Mammary microvascular endothelial cell (primary cell): Measurements from ENCODE around the gene SLC2A11. TPM values are rescaled to one million over a fixed set of nuclear protein-coding genes. Genes with fewer than 3 reads are reported as not detected.

Experiments used
- total RNA-seq: library from RNA; depleted of rRNA; stranded (reverse); fragments of >200 nt; gene quantifications from 2 replicates; pipeline ENCODE4 v1.2.3, GENCODE V29; 2015

SLC2A11 gene, protein sequence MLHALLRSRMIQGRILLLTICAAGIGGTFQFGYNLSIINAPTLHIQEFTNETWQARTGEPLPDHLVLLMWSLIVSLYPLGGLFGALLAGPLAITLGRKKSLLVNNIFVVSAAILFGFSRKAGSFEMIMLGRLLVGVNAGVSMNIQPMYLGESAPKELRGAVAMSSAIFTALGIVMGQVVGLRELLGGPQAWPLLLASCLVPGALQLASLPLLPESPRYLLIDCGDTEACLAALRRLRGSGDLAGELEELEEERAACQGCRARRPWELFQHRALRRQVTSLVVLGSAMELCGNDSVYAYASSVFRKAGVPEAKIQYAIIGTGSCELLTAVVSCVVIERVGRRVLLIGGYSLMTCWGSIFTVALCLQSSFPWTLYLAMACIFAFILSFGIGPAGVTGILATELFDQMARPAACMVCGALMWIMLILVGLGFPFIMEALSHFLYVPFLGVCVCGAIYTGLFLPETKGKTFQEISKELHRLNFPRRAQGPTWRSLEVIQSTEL
- total RNA-seq, result 4.5 and 5.0 TPM in 2 replicates

DNA sequence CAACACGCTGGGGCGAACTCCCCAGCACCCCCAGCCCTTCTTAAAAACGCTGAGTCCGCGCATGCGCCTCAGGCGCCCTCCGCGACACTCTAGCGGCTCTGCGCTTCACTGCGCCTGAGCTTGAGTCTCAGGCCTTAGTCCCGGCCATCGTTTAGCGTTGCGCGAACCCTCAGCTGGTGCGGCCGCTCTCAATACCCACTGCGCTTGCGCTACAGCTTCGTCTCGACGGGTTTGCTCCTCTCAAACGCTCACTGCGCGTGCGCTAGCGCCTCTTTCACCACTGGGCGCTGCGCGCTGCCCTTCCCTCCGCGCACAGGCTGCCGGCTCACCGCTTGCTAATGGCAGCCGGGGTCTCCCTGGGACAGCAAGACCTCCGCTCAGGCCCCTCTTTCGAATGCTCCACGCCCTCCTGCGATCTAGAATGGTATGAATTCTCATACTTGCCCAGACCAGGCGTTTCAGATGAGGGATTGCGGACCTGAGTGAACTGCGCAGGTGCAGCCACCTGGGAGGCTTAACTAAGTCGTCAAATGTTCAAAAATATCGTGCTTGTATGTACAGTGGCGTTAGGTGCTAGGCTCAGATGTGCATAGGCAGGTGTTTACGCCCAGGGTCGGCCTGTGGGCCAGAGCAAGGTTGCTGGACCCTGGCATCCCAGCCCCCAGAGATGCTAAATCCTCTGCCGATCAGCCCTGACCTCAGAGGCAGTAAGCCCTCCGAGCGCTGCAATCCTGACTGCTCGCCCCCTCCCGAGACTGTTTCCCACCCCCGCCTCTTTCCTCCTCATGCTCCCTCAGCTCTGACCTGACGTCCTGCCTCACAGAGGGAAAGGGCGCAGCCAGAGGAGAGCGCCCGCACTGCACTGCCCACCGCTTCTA lies at the start of gene SLC2A11:
TSS of gene SLC2A11 (plus strand) at position 270 of the 878 bp plus-strand sequence. CDS start at position 395, 125 bp downstream.

DNA sequence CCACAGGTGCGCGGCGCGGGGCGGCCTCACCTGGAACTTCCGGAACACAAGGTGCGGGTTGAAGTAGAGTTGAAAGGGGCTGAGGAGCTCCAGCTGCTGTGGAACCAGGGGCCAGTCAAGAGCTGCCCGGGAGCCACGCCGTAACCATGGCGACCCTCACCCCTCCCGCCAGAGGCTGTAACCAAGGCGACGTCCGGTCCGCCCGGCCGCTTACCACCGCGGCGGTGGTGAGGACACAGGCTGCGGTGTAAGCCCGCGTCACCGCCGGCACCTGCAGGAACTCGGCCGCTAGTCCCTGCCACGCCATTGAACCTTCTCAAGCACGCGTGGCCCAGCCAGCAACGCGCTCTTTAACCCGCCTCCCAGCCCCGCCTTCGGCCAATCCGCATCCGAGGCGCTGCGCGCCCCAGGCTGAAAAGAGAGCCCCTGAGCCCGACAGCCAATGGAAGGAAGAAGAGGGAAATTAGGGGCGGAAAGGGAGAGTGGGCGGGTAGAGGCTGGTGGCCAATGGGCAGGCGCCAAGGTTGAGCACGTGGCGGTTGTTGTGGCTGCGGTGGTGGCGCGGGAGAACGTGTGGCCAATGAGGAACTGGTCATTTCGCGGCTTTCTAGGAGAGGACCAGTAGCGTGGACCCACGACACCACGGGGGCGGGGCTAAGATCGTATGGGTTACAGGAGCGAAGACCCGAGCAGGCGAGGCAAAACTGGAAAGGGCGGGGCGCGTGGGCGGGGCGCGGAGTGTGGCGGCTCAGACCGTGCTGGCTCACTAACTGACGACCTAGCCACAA lies 18.8 kb upstream of the SLC2A11 start, which contains the start of gene DERL3:
TSS of gene DERL3 (minus strand) at position 326 of the 788 bp plus-strand sequence. CDS start at position 307, 19 bp downstream.

DNA sequence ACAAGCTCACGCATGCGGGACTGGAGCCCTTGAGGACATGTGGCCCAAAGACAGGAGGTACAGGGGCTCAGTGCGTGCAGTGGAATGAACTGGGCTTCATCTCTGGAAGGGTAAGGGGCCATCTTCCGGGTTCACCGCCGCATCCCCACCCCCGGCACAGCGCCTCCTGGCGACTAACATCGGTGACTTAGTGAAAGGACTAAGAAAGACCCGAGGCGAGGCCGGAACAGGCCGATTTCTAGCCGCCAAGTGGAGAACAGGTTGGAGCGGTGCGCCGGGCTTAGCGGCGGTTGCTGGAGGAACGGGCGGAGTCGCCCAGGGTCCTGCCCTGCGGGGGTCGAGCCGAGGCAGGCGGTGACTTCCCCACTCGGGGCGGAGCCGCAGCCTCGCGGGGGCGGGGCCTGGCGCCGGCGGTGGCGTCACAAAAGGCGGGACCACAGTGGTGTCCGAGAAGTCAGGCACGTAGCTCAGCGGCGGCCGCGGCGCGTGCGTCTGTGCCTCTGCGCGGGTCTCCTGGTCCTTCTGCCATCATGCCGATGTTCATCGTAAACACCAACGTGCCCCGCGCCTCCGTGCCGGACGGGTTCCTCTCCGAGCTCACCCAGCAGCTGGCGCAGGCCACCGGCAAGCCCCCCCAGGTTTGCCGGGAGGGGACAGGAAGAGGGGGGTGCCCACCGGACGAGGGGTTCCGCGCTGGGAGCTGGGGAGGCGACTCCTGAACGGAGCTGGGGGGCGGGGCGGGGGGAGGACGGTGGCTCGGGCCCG lies 36.5 kb downstream of the SLC2A11 start, which contains the start of gene MIF:
TSS of gene MIF (plus strand) at position 439 of the 765 bp plus-strand sequence. CDS start at position 531, 92 bp downstream.

Other genes with a start within 250 kb of the SLC2A11 start
- gene DRICH1, start 225.6 kb upstream of the SLC2A11 start, total RNA-seq, result not detected in 2 replicates
- not detected in 2 replicates for gene RGL4, start 166.9 kb upstream of the SLC2A11 start, total RNA-seq
- 2.2 and 2.7 TPM in 2 replicates for gene ZNF70, start 106.8 kb upstream of the SLC2A11 start, total RNA-seq
- gene VPREB3, start 103.5 kb upstream of the SLC2A11 start, total RNA-seq, result not detected in 2 replicates
- not detected in 2 replicates for gene C22orf15, start 94.9 kb upstream of the SLC2A11 start, total RNA-seq
- 8.1 and 23.5 TPM in 2 replicates for gene CHCHD10, start 89.9 kb upstream of the SLC2A11 start, total RNA-seq
- 4.1 and 5.2 TPM in 2 replicates for gene MMP11, start 85.0 kb upstream of the SLC2A11 start, total RNA-seq
- 111 and 119 TPM in 2 replicates for gene SMARCB1, start 70.9 kb upstream of the SLC2A11 start, total RNA-seq
- gene DERL3, start 18.9 kb upstream of the SLC2A11 start, total RNA-seq, result 0.07 and 3.1 TPM in 2 replicates
- gene MIF, start 36.5 kb downstream of the SLC2A11 start, total RNA-seq, result 660 and 704 TPM in 2 replicates
- 9.9 and 11.7 TPM in 2 replicates for gene GSTT2B, start 103.3 kb downstream of the SLC2A11 start, total RNA-seq
- 0.39 and 0.60 TPM in 2 replicates for gene DDTL, start 109.0 kb downstream of the SLC2A11 start, total RNA-seq
- 116 and 127 TPM in 2 replicates for gene DDT, start 116.6 kb downstream of the SLC2A11 start, total RNA-seq
- gene GSTT2, start 122.3 kb downstream of the SLC2A11 start, total RNA-seq, result 1.3 and 6.1 TPM in 2 replicates
- gene GSTT4, start 147.6 kb downstream of the SLC2A11 start, total RNA-seq, result not detected in 2 replicates
- 28.5 and 28.8 TPM in 2 replicates for gene CABIN1, start 153.4 kb downstream of the SLC2A11 start, total RNA-seq